ENCODE results near the gene FOSL1. TPM values are rescaled to one million over a fixed set of nuclear protein-coding genes. Genes with fewer than 3 reads are reported as not detected.

Gene FOSL1
- total RNA-seq, 4 donors from 2014 or later, result 2.9 to 3.9 TPM; not detected in 2

DNA sequence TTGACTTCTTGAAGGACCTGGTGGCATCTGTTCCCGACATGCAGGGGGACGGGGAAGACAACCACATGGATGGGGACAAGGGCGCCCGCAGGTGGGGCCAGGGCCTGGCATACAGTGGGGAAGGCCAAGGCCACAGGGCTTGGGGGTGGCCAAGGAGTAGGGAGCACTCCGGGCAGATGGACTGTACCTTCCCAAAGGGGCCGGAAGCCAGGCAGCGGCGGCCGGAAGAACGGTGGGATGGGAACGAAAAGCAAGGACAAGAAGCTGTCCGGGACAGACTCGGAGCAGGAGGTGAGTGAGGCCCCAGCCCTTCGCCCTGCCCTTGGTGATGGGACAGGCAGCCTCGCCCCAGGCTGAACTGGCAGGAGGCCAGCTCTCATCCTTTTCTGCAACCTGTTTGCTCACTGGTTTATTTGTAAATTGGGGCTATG lies 20.2 kb upstream of the FOSL1 start:
- Histone ChIP-seq H3K9me3 (no peaks in the 10 kb centered on the region), H3K27ac (peak overlapping the region; percentile 82 to 94), H3K36me3 (no peaks in the 10 kb centered on the region), H3K27me3 (no peaks in the 10 kb centered on the region), H3K4me1 (peaks cover 23 to 37% of the 10 kb centered on the region in 2 donors), H3K4me3 (peak overlapping the region; percentile 73 to 97)
- TF ChIP-seq, protein P1, sequence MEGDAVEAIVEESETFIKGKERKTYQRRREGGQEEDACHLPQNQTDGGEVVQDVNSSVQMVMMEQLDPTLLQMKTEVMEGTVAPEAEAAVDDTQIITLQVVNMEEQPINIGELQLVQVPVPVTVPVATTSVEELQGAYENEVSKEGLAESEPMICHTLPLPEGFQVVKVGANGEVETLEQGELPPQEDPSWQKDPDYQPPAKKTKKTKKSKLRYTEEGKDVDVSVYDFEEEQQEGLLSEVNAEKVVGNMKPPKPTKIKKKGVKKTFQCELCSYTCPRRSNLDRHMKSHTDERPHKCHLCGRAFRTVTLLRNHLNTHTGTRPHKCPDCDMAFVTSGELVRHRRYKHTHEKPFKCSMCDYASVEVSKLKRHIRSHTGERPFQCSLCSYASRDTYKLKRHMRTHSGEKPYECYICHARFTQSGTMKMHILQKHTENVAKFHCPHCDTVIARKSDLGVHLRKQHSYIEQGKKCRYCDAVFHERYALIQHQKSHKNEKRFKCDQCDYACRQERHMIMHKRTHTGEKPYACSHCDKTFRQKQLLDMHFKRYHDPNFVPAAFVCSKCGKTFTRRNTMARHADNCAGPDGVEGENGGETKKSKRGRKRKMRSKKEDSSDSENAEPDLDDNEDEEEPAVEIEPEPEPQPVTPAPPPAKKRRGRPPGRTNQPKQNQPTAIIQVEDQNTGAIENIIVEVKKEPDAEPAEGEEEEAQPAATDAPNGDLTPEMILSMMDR (IDR thresholded peaks at IDR 0.05), result no peak
- TF ChIP-seq POLR2A (IDR thresholded peaks at IDR 0.05), result no peak
- DNase-seq, result peak; percentile 35
- intact Hi-C loops (cut with DNase I; ENCODE audit: low total_unique reads), result no loop called here

GRCh38 chr11:65919573-65920371 lies 19.6 kb upstream of the FOSL1 start:
- DNase-seq, result peak in 1 of 2 donors; percentile 60

GRCh38 chr11:65919141-65919572 lies 19.0 kb upstream of the FOSL1 start, which contains the start of gene DRAP1:
TSS of gene DRAP1 (plus strand) at chr11:65919426. CDS start at chr11:65919502, 76 bp downstream.
- peak; percentile 66 to 71 for TF ChIP-seq POLR2A (IDR thresholded peaks at IDR 0.05)
- TF ChIP-seq, protein P1 (IDR thresholded peaks at IDR 0.05), result peak in 2 of 4 experiments; percentile 57 to 58
- no peaks in the 10 kb centered on the region for H3K36me3 ChIP-seq
- no peaks in the 10 kb centered on the region for H3K9me3 ChIP-seq
- H3K27ac ChIP-seq, result peak within 1 kb of the TSS; percentile 94 to 97
- peak; percentile 98 to 99 for DNase-seq
- H3K4me1 ChIP-seq, result peaks cover 23 to 39% of the 10 kb centered on the region in 2 donors
- no peaks in the 10 kb centered on the region for H3K27me3 ChIP-seq
- H3K4me3 ChIP-seq, result peak within 1 kb of the TSS; percentile 90 to 98
- intact Hi-C loops (cut with DNase I; ENCODE audit: low total_unique reads), result no loop called here

More at GRCh38 chr11:65919573-65920371, 19.6 kb upstream of the FOSL1 start:
- no peak for TF ChIP-seq POLR2A (IDR thresholded peaks at IDR 0.05)
- TF ChIP-seq, protein P1 (IDR thresholded peaks at IDR 0.05), result no peak
- Histone ChIP-seq H3K36me3 (no peaks in the 10 kb centered on the region), H3K4me3 (peak overlapping the region; percentile 73 to 97), H3K4me1 (peaks cover 23 to 39% of the 10 kb centered on the region in 2 donors), H3K9me3 (no peaks in the 10 kb centered on the region), H3K27me3 (no peaks in the 10 kb centered on the region), H3K27ac (peak overlapping the region; percentile 82 to 94)
- intact Hi-C loops (cut with DNase I; ENCODE audit: low total_unique reads), result no loop called here

DNA sequence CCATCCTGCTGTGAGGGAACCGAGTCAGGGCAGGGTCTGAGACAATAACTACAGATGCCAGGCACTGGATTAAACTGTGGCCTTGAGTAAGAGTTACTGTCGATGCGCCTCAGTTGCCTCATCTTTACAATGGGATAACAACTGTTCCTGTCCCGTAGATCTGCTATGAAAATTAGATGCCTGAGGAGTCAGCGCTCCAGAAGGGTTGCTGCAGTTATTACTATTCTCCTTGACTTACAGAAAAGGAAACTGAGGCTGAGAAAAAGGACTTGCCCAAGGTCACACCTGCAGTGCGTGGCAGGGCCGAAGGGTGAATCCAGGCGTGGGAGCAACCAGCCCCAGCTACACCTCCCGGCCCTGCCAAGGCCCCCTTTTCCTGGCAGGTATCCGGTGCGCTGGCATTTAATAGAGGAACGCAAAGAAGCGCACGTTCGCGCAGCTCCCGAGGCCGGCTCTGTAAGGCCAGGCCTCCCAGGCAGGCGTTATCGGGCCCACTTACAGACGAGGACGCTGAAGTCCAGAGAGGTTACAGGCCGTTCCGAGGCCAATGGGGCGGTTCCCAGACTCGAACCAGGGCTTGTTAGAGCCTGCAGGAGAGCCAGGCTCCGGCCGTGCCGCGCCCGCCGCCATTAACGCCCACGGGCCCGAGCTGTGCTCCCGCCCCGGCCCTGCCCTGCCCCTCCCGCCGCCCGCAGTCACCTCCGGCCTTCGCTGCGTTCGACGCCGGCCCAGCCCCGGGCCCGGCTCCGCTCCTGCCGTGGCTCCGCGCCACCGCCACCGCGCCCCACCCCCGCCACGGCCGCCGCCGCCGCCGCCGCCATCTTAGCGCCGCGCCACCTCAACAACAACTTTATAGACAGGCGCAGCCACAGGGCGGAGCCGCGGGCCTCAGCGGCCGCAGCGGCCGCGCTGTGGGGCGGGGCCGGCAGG lies 18.3 kb upstream of the FOSL1 start, which contains the start of gene C11orf68:
TSS of gene C11orf68 (minus strand) at position 852 of the 930 bp plus-strand sequence. CDS start at position 821, 31 bp downstream.
- TF ChIP-seq, protein P1 (IDR thresholded peaks at IDR 0.05), result no peak
- peak; percentile 61 to 83 for TF ChIP-seq POLR2A (IDR thresholded peaks at IDR 0.05)
- intact Hi-C loops (cut with DNase I; ENCODE audit: low total_unique reads), result no loop called here
- H3K4me3 ChIP-seq, result peak within 1 kb of the TSS; percentile 90 to 98
- no peaks in the 10 kb centered on the region for H3K9me3 ChIP-seq
- peak within 1 kb of the TSS; percentile 94 to 97 for H3K27ac ChIP-seq
- H3K27me3 ChIP-seq, result no peaks in the 10 kb centered on the region
- H3K4me1 ChIP-seq, result peaks cover 23 to 39% of the 10 kb centered on the region in 2 donors
- peak in 1 of 2 donors; percentile 56 for DNase-seq
- no peaks in the 10 kb centered on the region for H3K36me3 ChIP-seq
